Measurements from ENCODE around the gene LITAFD. TPM values are rescaled to one million over a fixed set of nuclear protein-coding genes. Genes with fewer than 3 reads are reported as not detected.

The LITAFD gene
- total and polyA plus RNA-seq, 4 experiments from 2014 or later = not detected

DNA sequence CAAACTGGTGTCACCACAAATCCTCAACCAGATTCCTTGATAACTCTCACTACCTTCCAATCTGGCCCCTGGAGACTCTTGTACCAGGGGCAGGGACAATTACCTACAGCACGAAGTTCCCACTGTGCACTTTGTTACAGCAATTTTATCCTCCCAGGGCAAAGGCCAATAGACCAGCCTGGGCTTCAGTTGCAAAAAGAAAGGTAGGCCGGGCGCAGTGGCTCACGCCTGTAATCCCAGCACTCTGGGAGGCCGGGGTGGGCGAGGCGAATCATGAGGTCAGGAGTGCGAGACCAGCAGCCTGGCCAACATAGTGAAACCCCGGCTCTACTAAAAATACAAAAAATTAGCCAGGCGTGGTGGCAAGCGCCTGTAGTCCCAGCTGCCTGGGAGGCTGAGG lies 44.7 kb downstream of the LITAFD start:
- ChIA-PET POLR2A (ENCODE audit: partially characterized antibody) (no interaction called here), CTCF (ENCODE audit: partially characterized antibody) (interaction anchor here (2.0 kb wide), 1 partner anchor 10 kb away, joined by 7 read pairs; no protein-coding TSS in a partner anchor)
- Histone ChIP-seq H3K27me3 (ENCODE audit: insufficient read depth, low read length) (no peaks in the 10 kb centered on the region), H3K4me1 (ENCODE audit: insufficient read depth, low read length) (peaks cover 44% of the 10 kb centered on the region), H3K27ac (ENCODE audit: low read depth, low read length) (no peak overlapping the region), H3K4me3 (ENCODE audit: low read length in 2 of 2) (no peak overlapping the region), H3K36me3 (ENCODE audit: insufficient read depth, low read length) (peaks cover 50% of the 10 kb centered on the region), H3K9me3 (ENCODE audit: control insufficient read depth in 1 of 2, low read length in 2 of 2) (no peaks in the 10 kb centered on the region)
- DNase-seq = no peak
- intact Hi-C loops (cut with micrococcal nuclease) = no loop called here
- H3K4me1 Mint-ChIP-seq = peaks cover 33 to 69% (median 52%) of the 10 kb centered on the region in 4 donors
- peak overlapping the region in 2 of 7 donors; percentile 9 to 37 for H3K27ac Mint-ChIP-seq
- peaks cover 29 to 75% of the 10 kb centered on the region in 2 donors for H3K36me3 Mint-ChIP-seq
- no peak overlapping the region for H3K4me3 Mint-ChIP-seq
- no peaks in the 10 kb centered on the region for H3K27me3 Mint-ChIP-seq
- H3K9me3 Mint-ChIP-seq = no peaks in the 10 kb centered on the region

GRCh38 chr16:8928467-8928957 lies 46.4 kb downstream of the LITAFD start:
- Mint-ChIP-seq H3K4me3 (no peak overlapping the region), H3K27ac (peak overlapping the region in 2 of 7 donors; percentile 6 to 8), H3K36me3 (peaks cover 28 to 60% of the 10 kb centered on the region in 2 donors), H3K4me1 (peaks cover 40 to 66% (median 55%) of the 10 kb centered on the region in 4 donors), H3K27me3 (no peaks in the 10 kb centered on the region), H3K9me3 (no peaks in the 10 kb centered on the region)
- Histone ChIP-seq H3K27ac (ENCODE audit: low read depth, low read length) (no peak overlapping the region), H3K36me3 (ENCODE audit: insufficient read depth, low read length) (peaks cover 33% of the 10 kb centered on the region), H3K27me3 (ENCODE audit: insufficient read depth, low read length) (no peaks in the 10 kb centered on the region), H3K9me3 (ENCODE audit: control insufficient read depth in 1 of 2, low read length in 2 of 2) (no peaks in the 10 kb centered on the region), H3K4me3 (ENCODE audit: low read length in 2 of 2) (no peak overlapping the region), H3K4me1 (ENCODE audit: insufficient read depth, low read length) (peaks cover 42% of the 10 kb centered on the region)
- DNase-seq = no peak
- POLR2A ChIA-PET (ENCODE audit: partially characterized antibody) = interaction anchor here (0.7 kb wide), 1 partner anchor 30 kb away, joined by 3 read pairs; no protein-coding TSS in a partner anchor
- CTCF ChIA-PET (ENCODE audit: partially characterized antibody) = interaction anchor here (1.0 to 1.4 kb wide), 3 partner anchors 8 to 210 kb away, joined by 3 to 6 read pairs (median 3); no protein-coding TSS in a partner anchor
- intact Hi-C loops (cut with micrococcal nuclease) = no loop called here

DNA sequence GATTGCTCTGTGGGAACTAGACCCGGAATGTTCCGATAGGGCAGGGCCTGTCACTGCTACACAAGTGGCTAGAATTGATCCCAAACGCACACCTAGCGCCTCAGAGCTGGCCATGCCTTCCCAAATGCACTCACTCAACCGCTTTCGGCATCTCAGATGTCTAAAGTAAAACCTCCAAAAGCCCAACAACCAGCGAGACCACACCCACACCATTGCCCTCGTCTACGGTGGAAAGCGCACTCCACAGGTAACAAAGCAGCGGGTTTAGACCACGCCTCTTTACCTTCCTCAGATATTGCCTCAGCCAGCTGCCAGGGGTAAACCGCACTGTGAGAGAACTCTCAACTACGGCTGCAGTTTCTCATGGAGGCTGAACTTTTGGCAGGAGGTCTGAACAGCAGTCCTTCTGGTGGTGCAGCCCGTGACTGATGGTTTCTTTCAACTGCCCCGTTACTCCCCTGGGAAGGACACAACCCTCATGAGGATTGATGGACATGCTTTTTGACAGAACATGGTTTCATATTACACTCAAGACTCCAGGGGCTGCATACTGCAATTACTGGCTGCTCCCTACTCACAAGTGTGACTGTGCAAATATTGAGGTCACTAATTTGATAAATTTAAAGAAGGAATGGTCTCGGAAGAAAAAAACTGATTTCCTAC lies 47.1 kb downstream of the LITAFD start:
- POLR2A ChIA-PET (ENCODE audit: partially characterized antibody) = no interaction called here
- peaks cover 40% of the 10 kb centered on the region for H3K4me1 ChIP-seq (ENCODE audit: insufficient read depth, low read length)
- no peaks in the 10 kb centered on the region for H3K27me3 Mint-ChIP-seq
- H3K9me3 ChIP-seq (ENCODE audit: control insufficient read depth in 1 of 2, low read length in 2 of 2) = no peaks in the 10 kb centered on the region
- DNase-seq = no peak
- peaks cover 42 to 66% (median 54%) of the 10 kb centered on the region in 4 donors for H3K4me1 Mint-ChIP-seq
- peaks cover 32% of the 10 kb centered on the region for H3K36me3 ChIP-seq (ENCODE audit: insufficient read depth, low read length)
- no peak overlapping the region for H3K4me3 ChIP-seq (ENCODE audit: low read length in 2 of 2)
- H3K4me3 Mint-ChIP-seq = peak overlapping the region in 1 of 8 donors; percentile 20
- intact Hi-C loops (cut with micrococcal nuclease) = no loop called here
- peak overlapping the region in 1 of 7 donors; percentile 52 for H3K27ac Mint-ChIP-seq
- no peak overlapping the region for H3K27ac ChIP-seq (ENCODE audit: low read depth, low read length)
- CTCF ChIA-PET (ENCODE audit: partially characterized antibody) = interaction anchor here (1.4 kb wide), 1 partner anchor 80 kb away, joined by 3 read pairs; no protein-coding TSS in a partner anchor
- H3K27me3 ChIP-seq (ENCODE audit: insufficient read depth, low read length) = no peaks in the 10 kb centered on the region
- H3K9me3 Mint-ChIP-seq = no peaks in the 10 kb centered on the region
- peaks cover 26 to 53% of the 10 kb centered on the region in 2 donors for H3K36me3 Mint-ChIP-seq

GRCh38 chr16:8931859-8932258 lies 49.7 kb downstream of the LITAFD start:
- no peak overlapping the region for H3K4me3 ChIP-seq (ENCODE audit: low read length in 2 of 2)
- DNase-seq = peak; percentile 43 to 55 (median 50)
- CTCF ChIA-PET (ENCODE audit: partially characterized antibody) = interaction anchor here (6.1 kb wide), 1 partner anchor 76 kb away, joined by 70 read pairs; no protein-coding TSS in a partner anchor
- intact Hi-C loops (cut with micrococcal nuclease) = loop anchor here (10.0 kb wide), 1 partner anchor 203 kb away; no protein-coding TSS in a partner anchor
- Mint-ChIP-seq H3K4me1 (peaks cover 53 to 74% (median 62%) of the 10 kb centered on the region in 4 donors), H3K36me3 (peaks cover 16 to 32% of the 10 kb centered on the region in 2 donors), H3K27ac (no peak overlapping the region), H3K9me3 (no peaks in the 10 kb centered on the region), H3K4me3 (peak overlapping the region in 2 of 8 donors; percentile 1 to 2), H3K27me3 (no peaks in the 10 kb centered on the region)
- H3K27ac ChIP-seq (ENCODE audit: low read depth, low read length) = no peak overlapping the region
- POLR2A ChIA-PET (ENCODE audit: partially characterized antibody) = interaction anchor here (1.1 kb wide), 1 partner anchor 9 kb away, joined by 3 read pairs; no protein-coding TSS in a partner anchor
- peaks cover 48% of the 10 kb centered on the region for H3K4me1 ChIP-seq (ENCODE audit: insufficient read depth, low read length)
- no peaks in the 10 kb centered on the region for H3K27me3 ChIP-seq (ENCODE audit: insufficient read depth, low read length)
- H3K9me3 ChIP-seq (ENCODE audit: control insufficient read depth in 1 of 2, low read length in 2 of 2) = no peaks in the 10 kb centered on the region
- peaks cover 21% of the 10 kb centered on the region for H3K36me3 ChIP-seq (ENCODE audit: insufficient read depth, low read length)

GRCh38 chr16:8934601-8935000 lies 52.5 kb downstream of the LITAFD start:
- H3K9me3 ChIP-seq (ENCODE audit: control insufficient read depth in 1 of 2, low read length in 2 of 2) = no peaks in the 10 kb centered on the region
- peaks cover 60% of the 10 kb centered on the region for H3K4me1 ChIP-seq (ENCODE audit: insufficient read depth, low read length)
- DNase-seq = no peak
- ChIA-PET POLR2A (ENCODE audit: partially characterized antibody) (interaction anchor here (1.2 kb wide), 1 partner anchor 27 kb away, joined by 4 read pairs; no protein-coding TSS in a partner anchor), CTCF (ENCODE audit: partially characterized antibody) (interaction anchor here (0.6 to 6.1 kb wide), 6 partner anchors 8 to 73 kb away, joined by 3 to 70 read pairs (median 4); no protein-coding TSS in a partner anchor)
- Mint-ChIP-seq H3K4me3 (peak overlapping the region in 1 of 8 donors; percentile 44), H3K27me3 (no peaks in the 10 kb centered on the region), H3K4me1 (peaks cover 59 to 82% (median 68%) of the 10 kb centered on the region in 4 donors), H3K9me3 (no peaks in the 10 kb centered on the region), H3K27ac (peak overlapping the region in 2 of 7 donors; percentile 19 to 49), H3K36me3 (peaks cover 2 to 8% of the 10 kb centered on the region in 2 donors)
- no peaks in the 10 kb centered on the region for H3K27me3 ChIP-seq (ENCODE audit: insufficient read depth, low read length)
- H3K36me3 ChIP-seq (ENCODE audit: insufficient read depth, low read length) = peaks cover 6% of the 10 kb centered on the region
- H3K27ac ChIP-seq (ENCODE audit: low read depth, low read length) = no peak overlapping the region
- intact Hi-C loops (cut with micrococcal nuclease) = loop anchor here (10.0 kb wide), 1 partner anchor 200 kb away; no protein-coding TSS in a partner anchor
- H3K4me3 ChIP-seq (ENCODE audit: low read length in 2 of 2) = no peak overlapping the region

Other genes with a start within 250 kb of the LITAFD start
- gene ABAT, start 207.7 kb upstream of the LITAFD start, total RNA-seq = 10 to 100 TPM; 10.0 to 10.8 TPM
- gene ABAT, start 207.7 kb upstream of the LITAFD start, polyA plus RNA-seq = 1 to 10 TPM; 2.8 to 3.1 TPM
- gene TMEM186, start 84.7 kb upstream of the LITAFD start, total RNA-seq = 10 to 100 TPM; 15.6 to 17.9 TPM
- 10 to 100 TPM in 1 of 2 donors, 1 to 10 TPM in 1; 9.4 to 20.0 TPM for gene TMEM186, start 84.7 kb upstream of the LITAFD start, polyA plus RNA-seq
- 10 to 100 TPM; 51.7 to 61.7 TPM for gene PMM2, start 84.5 kb upstream of the LITAFD start, total RNA-seq
- 10 to 100 TPM; 21.2 to 35.1 TPM for gene PMM2, start 84.5 kb upstream of the LITAFD start, polyA plus RNA-seq
- 10 to 100 TPM; 39.3 to 43.2 TPM for gene CARHSP1, start 13.3 kb upstream of the LITAFD start, total RNA-seq
- 10 to 100 TPM; 33.2 to 57.2 TPM for gene CARHSP1, start 13.3 kb upstream of the LITAFD start, polyA plus RNA-seq
- gene USP7, start 81.6 kb downstream of the LITAFD start, total RNA-seq = 100 to 1,000 TPM; 194 to 206 TPM
- 10 to 100 TPM in 1 of 2 donors, 1 to 10 TPM in 1; 4.8 to 17.8 TPM for gene USP7, start 81.6 kb downstream of the LITAFD start, polyA plus RNA-seq
- 10 to 100 TPM; 89.6 to 90.5 TPM for gene HAPSTR1, start 209.3 kb downstream of the LITAFD start, total RNA-seq
- gene HAPSTR1, start 209.3 kb downstream of the LITAFD start, polyA plus RNA-seq = 10 to 100 TPM in 1 of 2 donors, 1 to 10 TPM in 1; 7.2 to 21.1 TPM